Mammary epithelial cell (primary cell): ENCODE measurements around the gene TTC17.

Experiments
- EZH2 ChIP-seq: IDR thresholded peaks from 2 replicates; pipeline ENCODE4 v1.6.1; 2012; ENCODE audit warnings: low read length, inconsistent platforms, borderline replicate concordance
- TF ChIP-seq, protein P1 (sequence below), 2 donors: IDR thresholded peaks in 1 of 2; conservative IDR thresholded peaks in 1 of 2; 2 replicates each; pipeline ENCODE4 v1.5.1; 2011 to 2012; ENCODE audit warnings: inconsistent platforms in 2 of 2, low read length in 2 of 2, mild to moderate bottlenecking in 2 of 2, control low read depth in 1 of 2, low read depth in 1 of 2; ENCODE audit not compliant: insufficient read depth in 1 of 2; ENCODE audit errors: extremely low read depth in 1 of 2

DNA sequence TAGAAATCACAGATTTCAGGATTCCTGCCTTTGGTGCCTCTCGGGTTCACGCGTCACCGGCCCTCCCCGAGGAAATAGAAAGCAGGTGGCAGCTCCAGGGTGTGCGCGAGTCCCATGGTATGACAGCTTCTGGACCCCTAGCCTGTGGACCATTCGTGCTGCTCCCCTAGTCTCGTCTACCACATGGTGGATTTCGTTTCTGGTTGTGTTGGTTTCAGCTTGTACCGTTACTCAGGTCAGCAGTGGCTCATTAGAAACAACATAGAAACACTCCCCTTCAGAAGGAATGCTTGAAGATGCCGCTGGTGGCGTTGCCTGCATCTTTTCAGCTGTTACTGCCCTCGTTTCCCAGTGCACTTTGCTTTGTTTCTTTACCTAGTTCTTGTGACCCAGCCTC is 700 bp downstream of the TTC17 start:
- TF ChIP-seq, protein P1, sequence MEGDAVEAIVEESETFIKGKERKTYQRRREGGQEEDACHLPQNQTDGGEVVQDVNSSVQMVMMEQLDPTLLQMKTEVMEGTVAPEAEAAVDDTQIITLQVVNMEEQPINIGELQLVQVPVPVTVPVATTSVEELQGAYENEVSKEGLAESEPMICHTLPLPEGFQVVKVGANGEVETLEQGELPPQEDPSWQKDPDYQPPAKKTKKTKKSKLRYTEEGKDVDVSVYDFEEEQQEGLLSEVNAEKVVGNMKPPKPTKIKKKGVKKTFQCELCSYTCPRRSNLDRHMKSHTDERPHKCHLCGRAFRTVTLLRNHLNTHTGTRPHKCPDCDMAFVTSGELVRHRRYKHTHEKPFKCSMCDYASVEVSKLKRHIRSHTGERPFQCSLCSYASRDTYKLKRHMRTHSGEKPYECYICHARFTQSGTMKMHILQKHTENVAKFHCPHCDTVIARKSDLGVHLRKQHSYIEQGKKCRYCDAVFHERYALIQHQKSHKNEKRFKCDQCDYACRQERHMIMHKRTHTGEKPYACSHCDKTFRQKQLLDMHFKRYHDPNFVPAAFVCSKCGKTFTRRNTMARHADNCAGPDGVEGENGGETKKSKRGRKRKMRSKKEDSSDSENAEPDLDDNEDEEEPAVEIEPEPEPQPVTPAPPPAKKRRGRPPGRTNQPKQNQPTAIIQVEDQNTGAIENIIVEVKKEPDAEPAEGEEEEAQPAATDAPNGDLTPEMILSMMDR (conservative IDR thresholded peaks at IDR 0.05 in 1 of 2, IDR thresholded peaks at IDR 0.05 in 1 of 2; ENCODE audit: extremely low read depth in 1 of 2, insufficient read depth in 1 of 2, low read depth in 1 of 2, low read length in 2 of 2) = no peak
- no peak for TF ChIP-seq EZH2
